Fibroblast of lung (primary cell): Measurements from ENCODE around the gene MACF1.

Source experiments
- EZH2 ChIP-seq: IDR thresholded peaks from 2 replicates; pipeline ENCODE4 v1.5.1; 2012; ENCODE audit warnings: low read length, control low read depth, mild to moderate bottlenecking; ENCODE audit errors: missing control alignments
- TF ChIP-seq, protein P1 (sequence below), 2 donors: IDR thresholded peaks in 1 of 2; conservative IDR thresholded peaks in 1 of 2; 1 replicate in 1 of 2; 2 replicates in 1 of 2; pipeline ENCODE4 v1.5.1; 2011 to 2012; ENCODE audit warnings: low read length in 2 of 2, control low read depth in 1 of 2, inconsistent platforms in 1 of 2, low read depth in 1 of 2, mild to moderate bottlenecking in 1 of 2

GRCh38 chr1:39358491-39358890, 154.0 kb downstream of the MACF1 start:
- TF ChIP-seq, protein P1, sequence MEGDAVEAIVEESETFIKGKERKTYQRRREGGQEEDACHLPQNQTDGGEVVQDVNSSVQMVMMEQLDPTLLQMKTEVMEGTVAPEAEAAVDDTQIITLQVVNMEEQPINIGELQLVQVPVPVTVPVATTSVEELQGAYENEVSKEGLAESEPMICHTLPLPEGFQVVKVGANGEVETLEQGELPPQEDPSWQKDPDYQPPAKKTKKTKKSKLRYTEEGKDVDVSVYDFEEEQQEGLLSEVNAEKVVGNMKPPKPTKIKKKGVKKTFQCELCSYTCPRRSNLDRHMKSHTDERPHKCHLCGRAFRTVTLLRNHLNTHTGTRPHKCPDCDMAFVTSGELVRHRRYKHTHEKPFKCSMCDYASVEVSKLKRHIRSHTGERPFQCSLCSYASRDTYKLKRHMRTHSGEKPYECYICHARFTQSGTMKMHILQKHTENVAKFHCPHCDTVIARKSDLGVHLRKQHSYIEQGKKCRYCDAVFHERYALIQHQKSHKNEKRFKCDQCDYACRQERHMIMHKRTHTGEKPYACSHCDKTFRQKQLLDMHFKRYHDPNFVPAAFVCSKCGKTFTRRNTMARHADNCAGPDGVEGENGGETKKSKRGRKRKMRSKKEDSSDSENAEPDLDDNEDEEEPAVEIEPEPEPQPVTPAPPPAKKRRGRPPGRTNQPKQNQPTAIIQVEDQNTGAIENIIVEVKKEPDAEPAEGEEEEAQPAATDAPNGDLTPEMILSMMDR (conservative IDR thresholded peaks at IDR 0.05 in 1 of 2, IDR thresholded peaks at IDR 0.05 in 1 of 2; ENCODE audit: low read depth in 1 of 2, low read length in 2 of 2), result no peak
- TF ChIP-seq EZH2, result no peak
